ENCODE results near the gene IPO7. TPM values are rescaled to one million over a fixed set of nuclear protein-coding genes. Genes with fewer than 3 reads are reported as not detected.

The IPO7 gene
- polyA plus RNA-seq, 1 experiment, result 35.2 TPM

DNA sequence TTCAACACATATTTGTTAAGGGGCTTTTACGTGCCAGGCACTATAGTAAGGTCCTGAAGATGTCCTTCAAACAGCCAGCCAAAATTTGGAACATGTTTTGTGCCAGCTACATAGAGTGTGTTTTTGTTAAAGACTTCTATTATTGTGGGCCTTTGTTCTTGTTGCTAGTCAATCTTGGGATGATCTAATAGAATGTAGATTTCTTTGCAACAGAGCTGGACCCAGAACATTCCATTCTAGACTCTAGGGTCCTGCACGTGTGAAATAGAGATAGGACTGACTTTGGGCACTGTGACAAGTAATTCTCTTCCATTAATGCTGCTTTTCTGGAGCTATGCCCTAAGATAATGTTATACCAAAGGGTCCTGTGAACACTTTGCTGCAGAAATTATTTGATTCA, 16.9 kb upstream of the IPO7 start:
- ChIA-PET POLR2A (no interaction called here), CTCF (interaction anchor here (1.3 kb wide), 1 partner anchor 13 kb away, joined by 3 read pairs; no protein-coding TSS in a partner anchor)
- no peak for TF ChIP-seq CTCF (IDR thresholded peaks at IDR 0.05; ENCODE audit: insufficient read depth, low read depth, low read length)
- H3K4me3 ChIP-seq (ENCODE audit: low read depth, low read length), result no peak overlapping the region
- DNase-seq (ENCODE audit: low read depth), result no peak
- no peaks in the 10 kb centered on the region for H3K27me3 ChIP-seq (ENCODE audit: control insufficient read depth, insufficient read depth, low read length)
- no peaks in the 10 kb centered on the region for H3K36me3 ChIP-seq (ENCODE audit: control insufficient read depth, insufficient read depth, low read length)

DNA sequence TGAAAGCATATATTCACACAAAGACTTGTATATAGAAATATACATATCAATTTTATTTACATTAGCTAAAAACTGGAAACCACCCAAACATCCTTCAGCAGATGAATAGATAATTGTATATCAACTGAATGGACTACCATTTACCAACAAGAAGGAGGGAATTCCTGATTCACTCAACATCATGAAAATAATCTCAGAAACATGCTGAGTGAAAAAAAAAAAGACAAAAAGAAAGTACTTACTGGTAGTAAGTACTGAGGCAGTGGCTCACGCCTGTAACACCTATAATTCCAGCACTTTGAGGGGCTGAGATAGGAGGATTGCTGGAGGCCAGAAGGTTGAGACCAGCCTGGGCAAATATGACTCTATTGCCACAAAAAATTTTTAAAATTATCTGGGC, 7.4 kb upstream of the IPO7 start:
- CTCF ChIA-PET, result no interaction called here
- no peak for TF ChIP-seq CTCF (IDR thresholded peaks at IDR 0.05; ENCODE audit: insufficient read depth, low read depth, low read length)
- POLR2A ChIA-PET, result no interaction called here

DNA sequence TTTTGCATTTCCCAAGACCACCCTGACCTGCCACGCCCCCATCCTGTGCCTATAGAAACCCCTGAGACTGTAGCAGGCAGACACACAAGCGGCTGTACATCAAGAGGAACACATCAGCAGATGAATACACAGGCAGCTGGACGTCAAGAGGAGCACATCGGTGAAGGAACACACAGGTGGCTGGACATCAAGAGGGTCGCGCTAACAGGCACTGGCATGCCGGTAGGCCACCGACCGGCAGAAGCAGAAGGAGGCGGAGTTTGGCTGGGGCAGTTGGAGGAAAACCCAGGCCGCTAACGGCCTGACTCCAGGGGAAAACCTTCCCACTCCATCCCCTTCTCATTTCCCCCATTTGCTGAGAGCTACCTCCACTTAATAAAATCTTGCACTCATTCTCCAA, 5.4 kb upstream of the IPO7 start:
- Histone ChIP-seq H3K36me3 (ENCODE audit: control insufficient read depth, insufficient read depth, low read length) (no peaks in the 10 kb centered on the region), H3K27me3 (ENCODE audit: control insufficient read depth, insufficient read depth, low read length) (no peaks in the 10 kb centered on the region), H3K4me3 (ENCODE audit: low read depth, low read length) (no peak overlapping the region)
- TF ChIP-seq CTCF (IDR thresholded peaks at IDR 0.05; ENCODE audit: insufficient read depth, low read depth, low read length), result no peak
- CTCF ChIA-PET, result no interaction called here
- no peak for DNase-seq (ENCODE audit: low read depth)
- POLR2A ChIA-PET, result no interaction called here

More for the DNA sequence above, 7.4 kb upstream of the IPO7 start:
- H3K27me3 ChIP-seq (ENCODE audit: control insufficient read depth, insufficient read depth, low read length), result no peaks in the 10 kb centered on the region
- no peak overlapping the region for H3K4me3 ChIP-seq (ENCODE audit: low read depth, low read length)
- H3K36me3 ChIP-seq (ENCODE audit: control insufficient read depth, insufficient read depth, low read length), result no peaks in the 10 kb centered on the region
- no peak for DNase-seq (ENCODE audit: low read depth)

DNA sequence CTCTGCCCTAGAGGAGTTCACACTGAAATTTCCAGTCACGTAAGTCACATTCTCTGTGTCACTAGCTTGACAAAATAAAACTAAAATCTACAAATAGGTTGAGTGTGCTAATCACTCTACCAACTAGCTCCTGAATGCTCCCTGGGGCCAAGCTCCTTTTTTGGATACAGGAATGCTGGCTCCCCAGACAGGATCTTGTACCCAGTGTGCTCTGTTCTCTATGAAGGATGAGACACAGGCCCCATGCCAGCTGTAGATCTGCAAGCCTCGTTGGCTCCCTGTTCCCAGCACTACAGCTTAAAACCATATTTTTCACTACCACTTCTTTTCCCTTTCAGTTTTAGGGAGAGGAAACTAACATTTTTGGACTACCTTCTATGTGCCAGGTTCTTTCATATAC, 3.7 kb upstream of the IPO7 start:
- Histone ChIP-seq H3K36me3 (ENCODE audit: control insufficient read depth, insufficient read depth, low read length) (no peaks in the 10 kb centered on the region), H3K4me3 (ENCODE audit: low read depth, low read length) (no peak overlapping the region), H3K27me3 (ENCODE audit: control insufficient read depth, insufficient read depth, low read length) (no peaks in the 10 kb centered on the region)
- DNase-seq (ENCODE audit: low read depth), result no peak
- TF ChIP-seq CTCF (IDR thresholded peaks at IDR 0.05; ENCODE audit: insufficient read depth, low read depth, low read length), result no peak
- ChIA-PET CTCF (interaction anchor here (1.2 to 1.4 kb wide), 3 partner anchors 13 to 242 kb away, joined by 3 to 4 read pairs (median 3); no protein-coding TSS in a partner anchor), POLR2A (interaction anchor here (0.6 kb wide), 2 partner anchors 40 to 80 kb away, joined by 3 to 6 read pairs; partner anchors contain the start of gene ZNF143)

GRCh38 chr11:9385327-9385899, 961 bp downstream of the IPO7 start:
- DNase-seq (ENCODE audit: low read depth), result no peak
- Histone ChIP-seq H3K27me3 (ENCODE audit: control insufficient read depth, insufficient read depth, low read length) (no peaks in the 10 kb centered on the region), H3K36me3 (ENCODE audit: control insufficient read depth, insufficient read depth, low read length) (no peaks in the 10 kb centered on the region), H3K4me3 (ENCODE audit: low read depth, low read length) (peak overlapping the region; percentile 99)
- TF ChIP-seq CTCF (IDR thresholded peaks at IDR 0.05; ENCODE audit: insufficient read depth, low read depth, low read length), result no peak
- ChIA-PET CTCF (interaction anchor here (0.6 to 1.5 kb wide), 8 partner anchors 10 to 385 kb away, joined by 3 to 6 read pairs (median 4); partner anchors contain the start of gene TMEM41B), POLR2A (interaction anchor here (0.6 to 1.6 kb wide), 4 partner anchors 12 to 1757 kb away, joined by 3 to 11 read pairs (median 4); no protein-coding TSS in a partner anchor)
